ENCODE data around the gene TRIM6.
"Not testable (repeated sequence)": the region's sequence is repeated elsewhere in the genome, so short reads cannot be mapped to it uniquely, and the experiment has no call there.

Gene TRIM6

DNA sequence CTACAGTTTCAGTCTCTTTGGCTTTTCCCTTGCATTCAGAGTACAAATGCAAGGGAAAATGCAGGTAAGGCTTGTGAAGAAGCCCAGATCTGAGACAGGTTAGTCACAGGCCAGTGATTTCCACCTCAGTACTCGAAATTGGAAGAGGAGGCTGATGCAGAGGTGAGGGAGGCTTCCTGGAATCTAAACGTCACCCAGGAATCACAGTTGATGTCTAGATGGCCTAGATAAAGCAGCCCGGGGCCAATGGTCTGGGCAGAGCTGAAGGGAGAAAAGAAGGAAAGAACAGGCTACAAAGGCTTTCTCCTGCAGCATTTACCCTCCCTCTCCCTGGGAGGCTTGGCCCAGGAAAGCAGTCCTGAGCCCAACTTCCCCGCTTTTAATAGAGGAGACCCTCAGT is 8.5 kb downstream of the TRIM6 start:
- DNase-seq: no peak

DNA sequence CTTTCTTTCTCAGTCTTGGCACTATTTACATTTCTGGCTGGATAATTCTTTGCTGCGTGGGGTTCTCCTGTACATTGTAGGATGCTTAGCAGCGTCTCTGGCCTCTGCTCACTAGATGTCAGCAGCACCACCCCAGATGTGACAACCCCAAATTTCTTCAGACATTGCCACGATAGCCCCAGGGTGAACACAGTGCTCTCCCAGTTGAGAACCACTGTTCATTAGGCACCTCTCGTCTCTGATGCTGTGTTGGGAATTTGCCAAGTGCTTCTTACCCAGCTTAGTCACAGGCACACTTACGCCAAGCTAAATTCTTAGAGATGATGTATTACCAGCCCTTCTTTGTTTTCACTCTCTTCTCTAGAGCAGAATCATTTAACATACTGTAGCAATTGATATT is 9.4 kb downstream of the TRIM6 start:
- DNase-seq: no peak

- DNase-seq: no peak
Measured at GRCh38 chr11:5608808-5609207, 12.4 kb downstream of the TRIM6 start.

- no peak for DNase-seq
Measured at GRCh38 chr11:5610446-5610845, 14.0 kb downstream of the TRIM6 start.

DNA sequence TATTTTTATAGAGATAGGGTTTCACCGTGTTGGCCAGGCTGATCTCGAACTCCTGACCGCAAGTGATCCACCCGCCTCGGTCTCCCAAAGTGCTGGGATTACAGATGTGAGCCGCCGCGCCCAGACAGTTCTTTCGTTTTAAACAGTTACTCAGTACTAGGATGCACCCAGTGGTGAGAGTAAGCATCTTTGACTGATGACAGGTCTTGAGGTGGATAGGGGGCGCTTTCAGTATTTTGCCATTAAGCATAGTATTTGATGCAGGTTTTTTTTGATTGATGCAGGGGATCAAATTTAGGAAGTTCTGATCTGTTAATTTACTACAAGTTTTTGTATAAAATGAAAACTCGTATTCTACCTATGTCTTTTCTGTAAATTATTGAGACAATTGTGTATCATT is 15.2 kb downstream of the TRIM6 start:
- no peak for DNase-seq

DNA sequence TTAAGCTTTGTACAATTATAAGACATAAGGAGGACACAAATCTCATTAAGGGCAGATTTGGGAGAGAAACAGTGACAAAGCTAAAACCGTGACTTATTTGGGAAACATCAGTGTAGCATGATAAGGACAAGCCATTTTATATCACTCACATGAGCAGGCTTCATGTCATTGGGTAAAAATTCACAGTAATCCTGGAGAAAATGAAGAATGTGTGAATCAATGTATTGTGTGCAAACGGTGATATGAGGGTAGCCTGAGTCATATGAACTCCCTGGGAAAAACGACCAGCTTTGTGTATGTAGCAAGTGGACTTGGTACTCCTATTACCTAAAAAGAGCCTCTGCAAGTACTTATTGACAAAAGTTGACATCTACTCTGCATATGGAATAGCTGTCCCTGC is 22.4 kb downstream of the TRIM6 start:
- no peak for DNase-seq

GRCh38 chr11:5620651-5621521 is 24.4 kb downstream of the TRIM6 start:
- DNase-seq: no peak

- no peak for DNase-seq
Measured at GRCh38 chr11:5621580-5621979, 25.1 kb downstream of the TRIM6 start.

GRCh38 chr11:5622802-5623201 is 26.4 kb downstream of the TRIM6 start:
- DNase-seq: no peak

- no peak for DNase-seq
Measured at GRCh38 chr11:5624489-5625279, 28.2 kb downstream of the TRIM6 start, which contains the start of gene TRIM34. Gene TRIM34 (plus strand): TSS chr11:5625001. CDS start chr11:5632332, 7,331 bp downstream.

- DNase-seq: no peak
Measured at GRCh38 chr11:5625281-5625680, 28.8 kb downstream of the TRIM6 start.

DNA sequence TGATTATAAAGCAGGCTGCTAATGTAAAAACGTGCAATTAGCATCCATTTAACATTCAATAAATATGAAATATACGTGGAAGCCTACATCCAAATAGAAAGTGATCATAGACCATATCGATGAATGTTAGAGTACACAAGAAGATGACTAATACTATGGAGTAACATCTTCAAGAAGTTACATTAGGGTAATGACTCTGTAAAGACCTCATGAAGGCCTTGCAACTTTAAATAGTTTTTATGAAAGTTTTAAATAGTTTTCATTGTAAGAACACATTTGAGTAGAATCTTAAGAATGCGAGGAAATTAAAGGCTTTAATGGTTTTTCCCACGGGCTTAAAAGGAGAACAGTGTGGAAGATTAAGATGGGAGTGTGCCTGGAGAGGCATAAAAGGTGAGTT is 29.8 kb downstream of the TRIM6 start:
- no peak for DNase-seq

- no peak for DNase-seq
Measured at GRCh38 chr11:5631417-5631816, 35.0 kb downstream of the TRIM6 start.

- DNase-seq: no peak
Measured at GRCh38 chr11:5631969-5632635, 35.7 kb downstream of the TRIM6 start.

DNA sequence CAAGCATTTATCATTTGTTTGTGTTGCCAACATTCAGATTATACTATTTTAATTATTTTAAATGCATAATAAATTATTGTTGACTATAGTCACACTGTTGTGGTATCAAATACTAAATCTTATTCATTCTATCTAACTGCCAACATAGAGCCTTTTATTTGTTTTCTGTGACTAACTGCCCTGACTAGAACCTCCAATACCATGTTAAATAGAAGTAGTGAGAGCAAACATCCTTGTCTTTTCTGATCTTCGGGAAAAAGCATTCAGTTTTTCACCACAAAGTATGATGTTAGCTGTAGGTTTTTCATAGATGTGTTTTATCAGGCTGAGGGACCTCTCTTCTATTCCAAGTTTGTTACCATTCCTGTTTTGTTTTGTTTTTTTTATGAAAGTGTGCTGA is 43.5 kb downstream of the TRIM6 start:
- no peak for DNase-seq

DNA sequence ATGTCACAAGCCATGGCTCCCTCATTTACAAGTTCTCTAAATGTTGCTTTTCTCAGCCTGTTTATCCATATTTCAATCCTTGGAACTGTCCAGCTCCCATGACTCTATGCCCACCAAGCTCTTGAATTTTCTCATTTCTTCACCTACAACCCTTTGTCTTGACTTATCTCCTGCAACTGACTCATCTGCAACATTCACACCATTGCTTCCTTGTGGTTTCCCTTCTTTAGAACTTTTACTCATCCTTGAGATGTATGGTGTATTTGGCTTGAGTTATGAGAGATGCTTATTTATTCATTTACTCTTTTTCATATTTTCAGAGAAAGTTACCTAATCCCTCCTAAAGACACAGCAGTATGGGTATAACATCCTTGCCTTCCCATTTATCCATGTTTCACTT is 47.1 kb downstream of the TRIM6 start:
- no peak for DNase-seq

DNA sequence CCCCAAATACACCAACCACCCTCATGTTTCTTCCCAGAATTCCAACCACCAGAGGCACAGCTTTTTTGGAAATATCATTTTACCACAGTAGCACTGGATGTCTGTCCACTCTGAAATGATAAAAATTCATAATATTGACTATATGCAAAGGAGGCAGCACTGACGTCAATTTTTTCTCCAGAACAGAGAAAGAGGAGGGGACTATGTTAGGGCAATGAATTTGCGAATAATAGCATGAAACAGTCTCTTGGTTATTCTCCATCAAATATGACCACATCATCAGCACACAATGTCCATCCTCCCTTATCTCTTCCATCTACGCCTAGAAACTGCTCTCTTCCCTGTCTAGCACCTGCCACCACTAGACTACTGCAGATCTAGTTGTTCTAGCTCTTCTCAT is 49.7 kb downstream of the TRIM6 start:
- no peak for DNase-seq

DNA sequence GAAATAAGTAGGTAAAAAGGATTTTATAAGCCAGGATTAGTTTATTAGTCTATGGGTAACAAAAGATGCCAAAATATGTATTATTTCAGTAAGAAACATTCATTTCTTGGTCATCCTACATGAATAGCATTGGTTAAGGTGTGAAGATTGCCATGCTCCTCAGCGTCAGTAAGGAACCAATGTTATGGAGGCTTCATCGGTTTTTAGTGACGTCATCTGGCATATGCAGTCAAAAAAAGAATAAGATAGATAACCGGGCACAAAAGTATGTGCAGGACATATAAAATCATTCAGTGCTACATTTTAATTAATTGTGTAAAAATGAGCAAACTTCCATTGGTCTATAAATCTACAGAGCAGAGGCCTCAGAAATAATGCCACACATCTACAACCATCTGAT is 59.0 kb downstream of the TRIM6 start:
- DNase-seq: no peak

GRCh38 chr11:5656956-5657355 is 60.5 kb downstream of the TRIM6 start:
- not testable (repeated sequence) for DNase-seq

DNA sequence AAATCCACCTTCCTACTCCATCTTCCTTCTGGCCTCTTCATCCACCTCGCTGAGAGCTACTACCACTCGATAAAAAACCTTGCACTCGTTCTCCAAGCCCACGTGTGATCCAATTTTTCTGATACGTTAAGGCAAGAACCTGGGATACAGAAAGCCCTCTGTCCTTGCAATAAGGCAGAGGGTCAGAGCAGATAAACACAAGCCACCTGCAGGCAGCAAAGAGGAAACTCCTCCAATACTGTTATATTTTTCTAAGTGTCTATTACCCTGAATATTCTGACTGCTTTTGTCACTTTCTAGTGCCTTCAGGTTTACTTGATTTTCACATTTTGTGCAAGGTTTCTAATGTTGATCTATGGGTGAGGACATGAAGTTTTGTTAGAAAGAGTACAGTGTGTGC is 61.9 kb downstream of the TRIM6 start:
- no peak for DNase-seq
